ENCODE measurements around the gene ZNF598.
"Not testable (repeated sequence)": the region's sequence is repeated elsewhere in the genome, so short reads cannot be mapped to it uniquely, and the experiment has no call there.

The ZNF598 gene

GRCh38 chr16:2040041-2040786 is 30.6 kb upstream of the ZNF598 start:
- no peak for DNase-seq

- no peak for DNase-seq
Observed at GRCh38 chr16:2039274-2040031, 29.8 kb upstream of the ZNF598 start.

- no peak for DNase-seq
Observed at GRCh38 chr16:2038382-2039231, 29.0 kb upstream of the ZNF598 start.

GRCh38 chr16:2037647-2038381 is 28.2 kb upstream of the ZNF598 start:
- DNase-seq, result no peak

GRCh38 chr16:2037115-2037514 is 27.5 kb upstream of the ZNF598 start:
- no peak for DNase-seq

GRCh38 chr16:2036200-2036966 is 26.8 kb upstream of the ZNF598 start:
- no peak for DNase-seq

GRCh38 chr16:2035431-2036199 is 26.0 kb upstream of the ZNF598 start:
- DNase-seq, result no peak

- no peak for DNase-seq
Observed at GRCh38 chr16:2034696-2035430, 25.2 kb upstream of the ZNF598 start.

GRCh38 chr16:2033909-2034695 is 24.5 kb upstream of the ZNF598 start:
- not testable (repeated sequence) for DNase-seq

GRCh38 chr16:2033057-2033908 is 23.7 kb upstream of the ZNF598 start:
- DNase-seq, result no peak

- DNase-seq, result no peak
Observed at GRCh38 chr16:2032285-2033056, 22.9 kb upstream of the ZNF598 start.

- DNase-seq, result no peak
Observed at GRCh38 chr16:2031081-2031577, 21.5 kb upstream of the ZNF598 start.

- no peak for DNase-seq
Observed at GRCh38 chr16:2030036-2030435, 20.4 kb upstream of the ZNF598 start.

- no peak for DNase-seq
Observed at GRCh38 chr16:2029350-2029749, 19.7 kb upstream of the ZNF598 start.

- DNase-seq, result no peak
Observed at GRCh38 chr16:2028620-2029220, 19.1 kb upstream of the ZNF598 start.

- no peak for DNase-seq
Observed at GRCh38 chr16:2028146-2028545, 18.5 kb upstream of the ZNF598 start.
